Measurements from ENCODE around the gene ZNF319. TPM values are rescaled to one million over a fixed set of nuclear protein-coding genes. Genes with fewer than 3 reads are reported as not detected.

Gene ZNF319
- 10 to 100 TPM in 1 of 6 donors, 1 to 10 TPM in 5; 3.1 to 10.7 (median 6.0) TPM for polyA plus RNA-seq (ENCODE audit: low read depth in 6 of 6)

DNA sequence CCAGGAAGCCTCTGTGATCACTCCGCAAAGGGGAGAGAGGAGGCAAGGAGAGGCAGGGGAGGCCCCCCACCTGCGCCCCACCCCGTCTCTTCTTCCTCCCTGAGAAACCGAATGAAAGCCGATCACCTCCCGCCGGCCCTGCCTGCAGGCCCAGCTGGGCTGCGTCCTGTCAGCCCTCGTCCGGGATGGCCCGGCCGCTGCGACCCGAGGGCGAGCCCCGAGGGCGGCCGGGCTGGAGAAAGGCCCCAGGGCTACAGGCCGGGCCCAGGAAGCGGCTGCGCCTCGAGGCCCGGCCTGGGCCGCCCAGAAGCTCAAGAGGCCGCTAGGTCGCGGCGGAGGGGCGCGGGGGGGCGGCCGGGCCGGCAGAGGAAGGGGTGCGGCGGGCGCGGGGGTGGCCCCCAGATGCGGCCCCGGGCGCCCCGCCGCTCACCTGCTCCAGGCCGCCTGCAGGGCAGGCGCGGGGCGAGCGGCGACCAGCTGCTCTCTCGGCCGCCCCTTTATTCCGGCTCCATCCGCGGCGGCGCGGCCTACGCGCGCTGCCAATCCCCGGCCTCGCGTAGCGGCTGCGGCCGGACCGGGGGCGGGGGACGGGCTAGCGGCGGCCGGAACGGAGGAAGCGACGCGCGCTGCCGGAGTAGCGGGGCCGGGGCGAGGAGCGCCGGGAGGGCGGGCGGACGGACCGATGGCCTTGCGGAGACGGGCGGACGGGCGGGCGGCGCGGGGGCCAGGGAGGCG lies at the start of gene ZNF319:
Gene ZNF319, minus strand, starts transcription at position 702 of the 735 bp plus-strand sequence. CDS start 2,407 bp downstream, outside the sequence.
- Mint-ChIP-seq H3K27me3 (no peaks in the 10 kb centered on the region), H3K9me3 (no peaks in the 10 kb centered on the region), H3K36me3 (no peaks in the 10 kb centered on the region), H3K27ac (peak within 1 kb of the TSS; percentile 80 to 97 (median 95)), H3K4me1 (peaks cover 29 to 60% (median 33%) of the 10 kb centered on the region in 3 donors), H3K4me3 (peak within 1 kb of the TSS; percentile 90 to 97 (median 94))
- ATAC-seq (ENCODE audit: low read depth in 2 of 2) = peak; percentile 26 to 28
- DNase-seq = peak; percentile 24

DNA sequence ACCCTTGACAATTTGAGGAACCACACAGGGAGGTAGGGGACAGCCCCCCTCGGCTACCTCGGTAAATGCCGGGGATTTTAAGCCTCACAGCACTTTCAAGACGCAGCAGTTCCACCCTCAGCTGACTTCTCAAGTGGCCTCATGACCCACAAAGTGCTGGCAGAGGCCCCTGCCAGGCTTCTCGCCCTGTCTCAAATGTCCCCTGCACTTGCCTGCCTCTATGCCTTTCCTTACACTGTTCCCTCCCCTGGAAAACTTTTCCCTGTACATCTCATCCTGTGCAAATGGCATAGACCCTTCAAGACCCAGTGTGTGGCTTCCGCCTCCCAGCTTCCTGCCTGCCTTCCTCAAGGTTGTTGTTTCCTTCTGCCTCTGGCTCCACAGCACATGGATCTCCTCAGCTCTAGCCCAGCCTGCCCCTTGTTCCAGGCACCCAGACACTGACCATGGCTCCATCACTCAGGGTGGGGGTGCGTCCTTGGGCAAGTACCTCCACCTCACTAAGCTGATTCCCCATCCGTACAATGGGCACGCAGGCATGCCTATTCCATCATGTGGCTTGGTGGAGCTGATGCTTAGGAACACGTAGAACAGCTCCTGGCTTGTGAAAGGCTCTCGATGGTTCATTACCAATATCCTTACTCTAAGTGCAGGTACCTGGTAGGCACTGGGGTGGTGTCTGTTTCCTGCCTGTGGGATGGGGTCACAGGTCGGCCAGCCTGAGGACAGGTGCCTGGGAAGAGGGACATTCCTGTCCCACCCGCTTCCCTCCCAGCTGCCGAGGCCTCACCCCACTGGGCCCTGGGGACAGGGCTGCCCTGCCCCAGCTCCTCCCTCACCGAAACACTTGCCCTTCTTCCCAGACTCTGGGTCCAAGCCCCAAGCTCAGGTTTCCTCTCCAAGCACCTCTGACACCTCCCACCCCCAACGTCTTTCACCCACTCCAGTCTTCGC lies 49.0 kb upstream of the ZNF319 start:
- peaks cover 0 to 8% (median 5%) of the 10 kb centered on the region in 7 donors for H3K9me3 Mint-ChIP-seq

DNA sequence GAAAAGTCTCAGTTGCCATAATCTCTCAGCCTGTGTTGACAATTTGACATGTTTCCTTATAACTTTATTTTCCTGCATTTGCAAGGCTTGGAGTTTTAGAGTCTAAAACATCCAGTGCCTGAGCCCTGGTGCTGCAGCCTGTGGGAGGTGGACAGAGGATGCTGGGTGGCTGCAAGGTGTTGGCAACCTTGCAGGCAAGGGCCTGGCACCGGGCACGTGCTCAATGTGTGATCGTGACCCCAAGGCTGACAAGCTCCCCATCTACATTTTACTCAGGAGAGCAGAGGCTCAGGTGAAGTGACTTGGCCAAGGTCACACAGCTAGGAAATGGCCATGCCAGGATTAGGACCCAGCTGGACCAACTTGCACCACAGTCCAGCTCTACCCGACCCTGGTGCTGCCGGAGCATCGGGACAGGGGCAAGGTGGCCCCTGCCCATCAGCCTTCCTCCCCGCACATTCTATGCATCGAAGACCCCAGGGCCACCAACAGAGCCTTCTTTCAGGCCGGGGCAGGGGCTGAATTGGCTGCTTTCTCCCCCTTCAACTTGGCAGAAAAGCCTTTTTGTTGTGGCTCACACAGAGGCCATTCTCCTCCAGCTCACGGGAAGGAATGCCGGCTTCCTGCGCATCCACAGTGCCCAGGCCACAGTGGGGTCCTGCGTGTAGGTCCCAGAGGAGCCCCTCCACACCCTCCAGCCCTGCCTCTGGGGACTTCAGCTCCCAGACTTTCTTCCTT lies 48.2 kb upstream of the ZNF319 start:
- DNase-seq = no peak
- H3K4me1 Mint-ChIP-seq = no peaks in the 10 kb centered on the region
- H3K4me3 Mint-ChIP-seq = peak overlapping the region in 1 of 8 donors; percentile 30
- H3K27me3 Mint-ChIP-seq = peaks cover 0 to 20% (median 11%) of the 10 kb centered on the region in 3 donors
- no peak overlapping the region for H3K27ac Mint-ChIP-seq
- no peak for ATAC-seq (ENCODE audit: low read depth in 2 of 2)
- H3K36me3 Mint-ChIP-seq = no peaks in the 10 kb centered on the region
- peaks cover 0 to 8% (median 5%) of the 10 kb centered on the region in 7 donors for H3K9me3 Mint-ChIP-seq

More for the DNA sequence above, 49.0 kb upstream of the ZNF319 start:
- Mint-ChIP-seq H3K27ac (peak overlapping the region in 3 of 6 donors; percentile 41 to 66 (median 45)), H3K36me3 (no peaks in the 10 kb centered on the region), H3K4me3 (no peak overlapping the region), H3K4me1 (no peaks in the 10 kb centered on the region), H3K27me3 (peaks cover 0 to 20% (median 11%) of the 10 kb centered on the region in 3 donors)
- DNase-seq = no peak
- no peak for ATAC-seq (ENCODE audit: low read depth in 2 of 2)

DNA sequence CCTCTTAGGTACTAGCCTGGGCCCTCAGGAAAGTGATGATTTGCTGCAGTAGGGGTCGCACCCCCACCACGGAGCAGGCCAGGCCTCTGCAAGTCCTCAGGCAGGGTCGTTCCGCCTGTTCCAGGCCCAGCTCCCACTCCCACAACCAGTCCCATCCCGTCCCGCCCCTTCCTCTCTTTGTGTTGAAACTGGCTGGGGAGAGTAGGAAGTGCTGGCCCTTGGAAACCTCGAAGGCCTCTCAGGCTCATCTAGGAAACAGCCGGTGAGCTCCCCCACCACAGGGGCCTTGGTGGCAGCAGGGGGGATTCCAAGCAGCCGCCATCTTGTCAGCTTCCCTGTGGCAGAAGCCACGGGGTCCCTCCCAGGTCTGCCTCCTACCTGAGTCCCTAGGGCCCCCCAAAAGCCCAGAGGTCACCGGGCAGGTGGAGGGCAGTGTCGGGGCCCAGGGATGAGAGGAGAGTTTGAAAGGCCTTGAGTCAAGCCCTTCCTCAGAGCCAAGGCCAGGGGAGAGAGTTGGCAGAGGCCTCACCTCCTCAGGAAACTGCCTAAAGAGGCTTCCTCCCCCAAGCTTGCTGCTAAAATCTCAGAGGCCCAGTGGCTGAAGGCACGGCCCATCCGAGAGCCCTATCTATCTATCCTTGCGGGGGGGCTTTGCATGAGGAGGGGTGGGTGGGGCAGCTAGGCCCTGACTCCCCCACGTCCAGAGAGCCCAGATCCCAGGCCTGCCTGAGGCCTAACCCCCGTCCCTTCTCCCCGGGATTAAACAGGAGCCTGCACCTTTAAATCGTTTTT lies 47.3 kb upstream of the ZNF319 start:
- no peaks in the 10 kb centered on the region for H3K36me3 Mint-ChIP-seq
- H3K4me3 Mint-ChIP-seq = no peak overlapping the region
- peaks cover 0 to 20% (median 11%) of the 10 kb centered on the region in 3 donors for H3K27me3 Mint-ChIP-seq
- ATAC-seq (ENCODE audit: low read depth in 2 of 2) (no peak), DNase-seq (no peak)
- no peaks in the 10 kb centered on the region for H3K4me1 Mint-ChIP-seq
- peaks cover 0 to 8% (median 5%) of the 10 kb centered on the region in 7 donors for H3K9me3 Mint-ChIP-seq
- no peak overlapping the region for H3K27ac Mint-ChIP-seq

DNA sequence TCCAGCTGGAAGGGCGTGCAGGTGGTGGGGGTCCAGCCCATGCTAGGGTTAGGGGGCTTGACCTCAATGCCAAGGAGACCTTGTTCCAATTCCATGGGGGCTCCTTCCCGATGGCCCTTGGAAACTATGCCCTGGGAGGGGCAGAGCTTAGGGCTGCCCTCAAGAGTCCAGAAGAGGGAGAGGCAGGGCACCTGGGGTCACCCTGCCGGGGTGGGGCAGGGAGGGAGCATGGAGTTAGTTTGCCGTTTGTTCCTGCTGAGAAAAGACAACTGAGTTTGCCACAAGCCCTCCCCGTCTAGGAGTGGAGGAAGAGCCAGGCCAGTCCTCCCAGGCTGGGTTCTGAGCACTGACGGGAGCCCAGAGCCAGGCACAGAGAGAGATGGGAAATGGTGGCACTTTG lies 46.5 kb upstream of the ZNF319 start:
- H3K9me3 Mint-ChIP-seq = peaks cover 0 to 8% (median 5%) of the 10 kb centered on the region in 7 donors
- no peak overlapping the region for H3K4me3 Mint-ChIP-seq
- DNase-seq (no peak), ATAC-seq (ENCODE audit: low read depth in 2 of 2) (no peak)
- H3K27me3 Mint-ChIP-seq = peaks cover 0 to 20% (median 11%) of the 10 kb centered on the region in 3 donors
- no peak overlapping the region for H3K27ac Mint-ChIP-seq
- H3K36me3 Mint-ChIP-seq = no peaks in the 10 kb centered on the region
- H3K4me1 Mint-ChIP-seq = no peaks in the 10 kb centered on the region

DNA sequence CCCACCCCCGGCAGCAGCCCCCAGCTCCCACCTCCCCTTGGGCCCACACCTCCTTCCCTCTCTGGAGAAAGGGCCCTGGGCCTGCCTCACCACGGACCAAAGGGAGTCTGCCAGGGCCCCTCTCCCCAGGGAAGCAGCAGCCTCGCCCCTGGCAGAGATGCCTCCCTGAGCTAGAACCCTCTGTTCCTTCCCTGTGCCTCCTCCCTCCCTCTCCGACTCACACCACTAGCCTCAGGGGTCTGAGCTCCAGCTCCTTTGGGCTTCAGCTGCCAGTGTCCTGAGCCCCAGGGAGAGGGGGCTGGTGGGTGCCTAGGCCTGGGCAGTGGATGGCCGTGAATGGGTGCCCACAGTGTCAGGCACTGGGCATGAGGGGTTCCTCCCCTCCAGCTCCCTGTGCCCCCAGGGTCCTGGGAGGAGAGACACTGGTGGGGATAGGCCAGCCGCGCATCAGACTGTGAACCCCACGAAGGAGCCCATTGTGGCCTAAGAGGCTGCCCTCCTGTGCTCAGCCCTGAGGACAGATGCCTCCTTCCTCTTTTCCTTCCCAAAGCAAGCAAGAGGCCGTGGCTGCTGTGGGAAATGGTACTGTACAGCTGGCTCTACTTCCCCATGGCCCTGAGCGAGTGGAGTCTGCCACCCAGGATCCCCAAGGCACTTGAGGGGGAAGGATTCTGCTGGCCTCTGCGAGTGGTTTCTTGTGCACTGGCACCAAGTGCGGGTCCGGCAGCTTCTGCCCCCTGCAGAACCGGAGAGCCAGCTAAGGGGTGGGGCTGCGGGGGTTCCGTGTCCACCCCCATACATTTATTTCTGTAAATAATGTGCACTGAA lies 45.8 kb upstream of the ZNF319 start:
- H3K9me3 Mint-ChIP-seq = peaks cover 0 to 8% (median 5%) of the 10 kb centered on the region in 7 donors
- ATAC-seq (ENCODE audit: low read depth in 2 of 2) (no peak), DNase-seq (no peak)
- H3K36me3 Mint-ChIP-seq = no peaks in the 10 kb centered on the region
- H3K4me3 Mint-ChIP-seq = no peak overlapping the region
- peaks cover 0 to 20% (median 10%) of the 10 kb centered on the region in 3 donors for H3K27me3 Mint-ChIP-seq
- no peaks in the 10 kb centered on the region for H3K4me1 Mint-ChIP-seq
- H3K27ac Mint-ChIP-seq = no peak overlapping the region

DNA sequence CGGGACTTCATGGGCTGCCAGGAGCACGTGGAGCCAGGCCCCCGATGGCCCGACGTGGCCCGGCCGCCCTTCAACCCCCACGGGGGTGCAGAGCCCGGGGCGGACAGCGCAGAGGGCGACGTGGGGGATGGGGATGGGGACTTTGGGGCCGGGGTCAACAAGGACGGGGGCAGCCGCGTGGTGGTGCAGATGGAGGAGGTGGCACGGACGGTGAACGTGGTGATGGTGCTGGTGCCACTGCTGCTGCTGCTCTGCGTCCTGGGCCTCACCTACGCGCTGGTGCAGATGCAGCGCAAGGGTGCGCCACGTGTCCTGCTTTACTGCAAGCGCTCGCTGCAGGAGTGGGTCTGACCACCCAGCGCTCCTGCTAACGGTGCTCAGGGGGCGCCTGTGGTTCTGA lies 44.6 kb upstream of the ZNF319 start:
- Mint-ChIP-seq H3K9me3 (no peaks in the 10 kb centered on the region), H3K4me3 (no peak overlapping the region), H3K27ac (no peak overlapping the region), H3K27me3 (peaks cover 0 to 8% (median 3%) of the 10 kb centered on the region in 3 donors), H3K36me3 (no peaks in the 10 kb centered on the region), H3K4me1 (no peaks in the 10 kb centered on the region)
- DNase-seq (no peak), ATAC-seq (ENCODE audit: low read depth in 2 of 2) (no peak)

DNA sequence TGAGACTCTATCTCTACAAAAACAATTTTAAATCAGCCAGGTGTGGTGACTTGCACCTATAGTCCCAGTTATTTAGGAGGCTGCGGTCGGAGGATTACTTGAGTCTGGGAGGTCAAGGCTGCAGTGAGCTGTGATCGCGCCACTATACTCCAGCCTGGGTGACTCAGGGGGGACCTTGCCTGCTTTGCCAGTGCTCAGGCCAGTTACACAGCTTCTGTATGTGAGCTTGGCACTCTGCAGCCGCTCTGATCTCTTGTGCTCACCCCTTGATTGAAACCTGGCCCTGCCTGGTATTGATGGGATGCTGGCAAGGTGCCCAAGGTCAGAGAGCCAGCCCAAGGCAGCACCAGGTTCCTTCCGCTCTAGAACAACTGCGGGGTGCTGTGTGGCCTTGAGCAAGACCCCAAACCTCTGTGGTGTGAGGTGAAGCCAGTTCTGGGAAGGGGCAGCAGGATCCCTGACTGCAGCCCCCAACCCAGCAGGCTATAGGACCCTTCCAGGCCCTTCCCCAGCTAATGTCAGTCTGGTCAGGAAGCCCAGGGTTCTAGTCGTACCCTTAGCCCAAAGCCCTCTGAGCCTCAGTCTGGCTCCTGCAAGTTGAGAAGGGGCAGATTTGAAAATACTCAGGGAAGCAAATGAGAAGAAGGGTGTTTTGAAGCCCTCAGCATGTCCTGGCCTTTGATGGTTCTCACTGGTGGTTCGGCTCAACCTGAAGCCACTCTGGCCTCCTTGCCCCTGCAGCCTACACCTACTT lies 44.0 kb upstream of the ZNF319 start:
- Mint-ChIP-seq H3K9me3 (no peaks in the 10 kb centered on the region), H3K27ac (peak overlapping the region in 1 of 6 donors; percentile 82), H3K4me1 (no peaks in the 10 kb centered on the region), H3K36me3 (no peaks in the 10 kb centered on the region), H3K27me3 (peaks cover 0 to 2% (median 0%) of the 10 kb centered on the region in 3 donors), H3K4me3 (no peak overlapping the region)
- ATAC-seq (ENCODE audit: low read depth in 2 of 2) (no peak), DNase-seq (no peak)

DNA sequence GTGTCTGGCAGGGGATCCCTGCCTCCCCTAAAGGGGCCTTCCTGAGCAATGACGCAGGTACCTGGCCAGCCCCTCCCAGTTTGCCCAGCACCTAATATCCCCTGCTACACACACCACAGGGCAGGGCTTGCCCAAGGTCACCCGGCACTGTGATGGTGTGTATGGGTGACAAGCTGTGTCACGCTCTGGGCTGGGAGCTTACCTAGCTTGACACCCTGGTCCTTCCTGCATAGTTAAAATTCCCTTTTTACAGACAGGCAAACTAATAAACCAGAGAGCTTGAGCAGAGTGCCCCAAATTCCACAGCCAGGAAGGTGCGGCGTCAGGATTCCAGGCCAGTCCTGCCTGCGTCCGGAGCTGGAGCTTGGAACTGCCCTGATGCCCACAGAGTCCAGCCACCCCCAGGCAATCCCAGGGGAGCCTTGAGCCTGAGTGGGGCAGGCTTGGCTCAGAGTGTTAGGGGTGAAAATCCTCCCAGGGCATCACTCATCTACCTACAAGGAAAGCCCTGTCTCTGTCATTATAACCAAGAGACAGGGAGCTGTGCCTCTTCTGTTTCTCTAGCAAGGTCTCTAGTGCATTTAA lies 43.2 kb upstream of the ZNF319 start:
- Mint-ChIP-seq H3K9me3 (no peaks in the 10 kb centered on the region), H3K27ac (peak overlapping the region in 1 of 6 donors; percentile 63), H3K27me3 (no peaks in the 10 kb centered on the region), H3K36me3 (no peaks in the 10 kb centered on the region), H3K4me1 (no peaks in the 10 kb centered on the region), H3K4me3 (no peak overlapping the region)
- no peak for ATAC-seq (ENCODE audit: low read depth in 2 of 2)
- no peak for DNase-seq

DNA sequence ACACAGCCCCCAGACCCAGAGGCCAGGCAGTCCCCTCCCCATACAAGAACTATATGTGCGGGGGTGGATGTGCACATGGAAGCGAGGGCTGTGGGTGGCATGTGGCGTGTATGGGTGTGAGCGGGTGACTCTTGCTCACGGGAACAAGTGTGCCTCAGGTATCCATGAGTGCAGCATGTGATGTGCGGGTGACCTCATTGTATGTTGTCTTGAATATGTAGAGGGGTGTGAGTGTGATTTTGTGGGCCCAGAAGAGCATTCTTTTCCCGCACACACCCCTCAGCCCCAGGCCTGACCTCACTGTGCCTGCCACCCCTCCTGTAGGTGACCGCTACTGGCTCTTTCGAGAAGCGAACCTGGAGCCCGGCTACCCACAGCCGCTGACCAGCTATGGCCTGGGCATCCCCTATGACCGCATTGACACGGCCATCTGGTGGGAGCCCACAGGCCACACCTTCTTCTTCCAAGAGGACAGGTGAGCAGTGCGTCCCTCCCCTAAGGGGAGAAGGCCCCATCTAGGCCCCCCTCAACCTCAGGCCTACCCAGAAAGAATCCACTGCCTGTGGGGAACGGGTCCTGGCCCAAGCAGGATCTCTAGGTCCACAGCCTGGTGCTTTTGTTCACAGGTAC lies 42.5 kb upstream of the ZNF319 start:
- ATAC-seq (ENCODE audit: low read depth in 2 of 2) (no peak), DNase-seq (no peak)
- no peaks in the 10 kb centered on the region for H3K27me3 Mint-ChIP-seq
- H3K27ac Mint-ChIP-seq = peak overlapping the region in 1 of 6 donors; percentile 63
- H3K4me3 Mint-ChIP-seq = no peak overlapping the region
- H3K9me3 Mint-ChIP-seq = no peaks in the 10 kb centered on the region
- H3K4me1 Mint-ChIP-seq = no peaks in the 10 kb centered on the region
- no peaks in the 10 kb centered on the region for H3K36me3 Mint-ChIP-seq

Measured in naive B cell (primary cell).